ENCODE measurements around the gene ROBO1.

ROBO1 gene

GRCh38 chr3:78873641-78874040, 894.2 kb downstream of the ROBO1 start:
- in situ Hi-C loops (cut with HindIII; ENCODE audit: low sequenced_read_pairs): no loop called here
- no peak overlapping the region for H3K4me3 ChIP-seq (ENCODE audit: low read depth, low read length)
- DNase-seq (ENCODE audit: low read depth): no peak
- TF ChIP-seq CTCF (IDR thresholded peaks at IDR 0.05; ENCODE audit: low read depth, low read length, missing control alignments): no peak

GRCh38 chr3:78872195-78872594, 895.6 kb downstream of the ROBO1 start:
- no peak overlapping the region for H3K4me3 ChIP-seq (ENCODE audit: low read depth, low read length)
- no peak for TF ChIP-seq CTCF (IDR thresholded peaks at IDR 0.05; ENCODE audit: low read depth, low read length, missing control alignments)
- in situ Hi-C loops (cut with HindIII; ENCODE audit: low sequenced_read_pairs): no loop called here
- no peak for DNase-seq (ENCODE audit: low read depth)

DNA sequence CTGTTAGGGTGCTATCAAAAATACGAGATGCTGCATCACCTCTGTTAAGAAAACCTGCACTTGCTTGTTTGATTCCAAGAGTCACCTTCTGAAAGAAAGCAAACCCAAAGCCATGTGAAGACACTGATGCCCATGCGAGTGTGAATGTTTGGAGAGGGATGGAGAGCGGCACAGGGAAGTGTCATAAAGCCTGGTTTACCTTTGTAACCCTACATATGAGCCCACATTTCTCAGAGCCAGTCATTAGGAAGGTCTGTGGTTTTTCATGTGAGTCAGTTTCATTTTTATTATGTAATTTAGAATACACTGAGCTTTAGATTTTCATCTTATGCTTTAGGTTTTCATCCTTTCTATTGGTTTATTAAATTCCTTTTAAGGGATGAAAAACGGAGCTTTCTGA, 896.8 kb downstream of the ROBO1 start:
- no peak overlapping the region for H3K4me3 ChIP-seq (ENCODE audit: low read depth, low read length)
- DNase-seq (ENCODE audit: low read depth): no peak
- no peak for TF ChIP-seq CTCF (IDR thresholded peaks at IDR 0.05; ENCODE audit: low read depth, low read length, missing control alignments)
- in situ Hi-C loops (cut with HindIII; ENCODE audit: low sequenced_read_pairs): no loop called here

GRCh38 chr3:78870484-78870883, 897.3 kb downstream of the ROBO1 start:
- TF ChIP-seq CTCF (IDR thresholded peaks at IDR 0.05; ENCODE audit: low read depth, low read length, missing control alignments): no peak
- no peak overlapping the region for H3K4me3 ChIP-seq (ENCODE audit: low read depth, low read length)
- no peak for DNase-seq (ENCODE audit: low read depth)
- in situ Hi-C loops (cut with HindIII; ENCODE audit: low sequenced_read_pairs): no loop called here

- H3K4me3 ChIP-seq (ENCODE audit: low read depth, low read length): no peak overlapping the region
- TF ChIP-seq CTCF (IDR thresholded peaks at IDR 0.05; ENCODE audit: low read depth, low read length, missing control alignments): no peak
- in situ Hi-C loops (cut with HindIII; ENCODE audit: low sequenced_read_pairs): no loop called here
- DNase-seq (ENCODE audit: low read depth): no peak
These were observed 899.2 kb downstream of the ROBO1 start for GRCh38 chr3:78868570-78868969.

DNA sequence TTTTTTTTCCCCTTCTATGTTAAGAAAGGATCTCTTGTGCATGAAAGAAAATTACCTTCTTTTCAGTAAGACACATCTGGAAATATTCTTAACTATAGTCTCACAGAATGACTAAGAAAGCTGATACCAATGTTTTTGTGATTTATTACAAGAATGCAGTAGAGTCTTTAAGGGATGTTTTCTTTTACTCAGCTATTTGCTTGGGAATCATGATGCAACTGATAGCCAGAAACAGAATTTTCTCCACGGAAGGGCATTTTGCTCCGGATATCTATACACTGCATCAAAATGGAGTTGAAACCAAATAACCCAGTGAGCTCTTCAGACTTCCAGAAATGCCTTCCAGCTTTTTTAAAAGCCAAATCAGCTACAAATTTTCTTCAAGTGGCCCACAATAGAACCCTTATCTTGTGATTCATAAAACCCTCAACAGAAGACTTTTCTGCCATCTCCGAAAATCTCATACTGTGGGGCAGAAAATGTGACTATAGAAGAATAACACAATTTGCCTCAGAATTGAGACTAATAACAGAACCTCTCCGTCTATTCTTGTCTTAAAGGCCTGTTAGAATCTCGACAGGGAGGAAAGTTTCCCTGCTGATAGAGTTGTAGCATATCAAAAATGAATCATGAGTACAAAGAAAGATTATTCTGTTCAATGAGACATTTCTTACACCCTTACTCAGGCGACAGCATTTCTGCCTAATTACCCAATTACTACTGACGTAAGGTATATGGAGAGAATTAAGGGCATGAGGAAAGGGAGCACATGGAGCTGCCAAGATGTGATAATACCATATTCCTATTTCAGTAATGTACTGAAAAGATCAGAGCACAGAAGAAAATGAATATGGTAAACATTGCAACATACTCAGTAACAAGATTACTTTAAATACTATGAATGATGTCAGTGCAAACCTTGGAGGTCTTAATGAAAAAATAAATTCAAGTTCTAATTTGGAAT, 900.1 kb downstream of the ROBO1 start:
- no peak overlapping the region for H3K4me3 ChIP-seq (ENCODE audit: low read depth, low read length)
- in situ Hi-C loops (cut with HindIII; ENCODE audit: low sequenced_read_pairs): no loop called here
- DNase-seq (ENCODE audit: low read depth): peak; percentile 31
- TF ChIP-seq CTCF (IDR thresholded peaks at IDR 0.05; ENCODE audit: low read depth, low read length, missing control alignments): no peak
